Islet of Langerhans (tissue), 1 donor: ENCODE measurements around the gene CIRBP.

Experiments used
- FAIRE-seq: peaks from one replicate; lab custom pipeline; 2011; peaks lifted over from hg19 to GRCh38; lab: Jason Lieb, UNC

Gene CIRBP

GRCh38 chr19:1281569-1282287, 12.6 kb downstream of the CIRBP start:
- FAIRE-seq = no peak

- no peak for FAIRE-seq
Observed at GRCh38 chr19:1282588-1283206, 13.6 kb downstream of the CIRBP start.

DNA sequence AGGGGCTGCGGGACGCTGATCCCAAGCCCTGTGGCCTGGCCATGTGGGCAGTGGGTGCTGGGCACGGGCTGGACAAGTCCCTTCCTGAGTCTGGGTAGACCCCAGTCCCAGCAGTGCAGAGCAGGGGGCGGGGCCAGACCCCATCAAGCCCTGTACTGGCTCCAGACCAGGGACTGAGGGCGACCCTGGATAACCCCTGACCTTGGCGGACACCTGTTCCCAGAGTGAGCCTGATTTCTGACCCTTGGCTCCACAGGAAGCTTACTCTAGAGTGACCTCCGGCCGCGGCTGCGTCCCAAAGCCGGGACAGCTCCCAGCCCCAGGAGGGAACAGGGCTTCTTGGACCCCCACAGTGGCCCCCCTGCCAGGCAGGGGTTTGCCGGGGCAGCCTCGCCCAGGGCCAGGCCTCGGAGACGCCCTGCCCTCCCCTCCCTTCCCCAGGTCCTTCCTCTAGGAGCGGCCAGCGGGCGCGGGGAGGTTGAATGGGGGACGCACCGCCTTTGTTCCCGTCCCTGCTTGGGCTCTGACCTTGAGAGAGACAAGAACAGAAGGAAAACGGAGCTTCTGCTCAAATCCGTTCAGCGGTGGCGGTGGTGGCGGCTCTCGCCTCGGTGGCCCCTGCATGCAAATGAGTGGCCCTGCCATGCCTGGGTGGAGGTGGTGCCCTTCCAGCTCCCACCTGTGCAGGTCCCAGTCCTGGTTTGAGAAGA, 14.2 kb downstream of the CIRBP start:
- FAIRE-seq = no peak

DNA sequence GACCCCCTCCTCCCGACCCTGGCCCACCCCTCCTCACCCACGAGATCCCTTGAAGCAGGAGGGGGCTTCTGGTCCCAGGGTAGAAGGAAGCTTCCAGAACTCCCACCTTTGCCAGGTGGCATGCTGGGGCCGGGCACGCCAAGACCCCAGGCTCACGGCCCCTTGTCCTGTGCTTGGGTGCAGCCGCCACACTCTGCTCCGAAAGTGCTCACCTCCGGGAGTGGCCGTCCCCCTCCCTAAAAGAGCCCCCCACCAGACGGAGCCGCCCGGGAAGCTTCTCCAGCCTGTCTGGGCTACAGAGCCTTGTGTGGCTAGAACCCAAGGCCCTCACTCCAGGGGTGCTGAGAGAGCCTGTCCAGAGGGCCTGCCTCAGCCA, 14.8 kb downstream of the CIRBP start:
- no peak for FAIRE-seq

- no peak for FAIRE-seq
Observed at GRCh38 chr19:1284293-1284978, 15.3 kb downstream of the CIRBP start.

- FAIRE-seq = no peak
Observed at GRCh38 chr19:1284979-1285736, 16.0 kb downstream of the CIRBP start.

DNA sequence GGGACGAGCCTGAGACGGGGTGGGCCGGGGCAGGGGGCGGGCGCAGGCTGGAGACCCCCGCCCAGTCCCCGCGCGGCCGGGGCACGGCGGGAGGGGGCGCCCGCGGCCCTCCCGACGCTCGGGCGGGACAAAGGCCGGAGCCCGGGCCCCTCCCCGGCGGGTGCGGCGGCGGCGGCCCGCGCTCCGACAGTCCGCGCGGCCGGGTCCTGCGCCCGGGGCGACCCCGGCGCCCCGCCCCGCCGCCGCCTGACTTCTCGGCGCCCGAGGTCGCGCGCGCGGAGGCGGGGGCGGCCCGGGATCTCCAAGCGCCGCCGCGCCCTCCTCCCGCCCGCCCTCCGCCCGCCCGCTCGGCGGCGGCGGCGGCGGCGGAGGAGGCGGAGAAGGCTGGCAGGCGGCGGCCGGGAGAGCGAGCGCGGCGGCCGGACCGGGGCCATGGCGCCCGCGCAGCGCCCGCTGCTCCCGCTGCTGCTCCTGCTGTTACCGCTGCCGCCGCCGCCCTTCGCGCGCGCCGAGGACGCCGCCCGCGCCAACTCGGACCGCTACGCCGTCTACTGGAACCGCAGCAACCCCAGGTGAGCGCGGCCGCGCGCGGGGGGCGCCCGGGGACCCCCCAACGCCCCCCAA, 16.7 kb downstream of the CIRBP start, which contains the start of gene EFNA2:
EFNA2 (plus strand) TSS at position 137 of the 624 bp plus-strand sequence; CDS start at position 433, 296 bp downstream.
- FAIRE-seq = no peak

DNA sequence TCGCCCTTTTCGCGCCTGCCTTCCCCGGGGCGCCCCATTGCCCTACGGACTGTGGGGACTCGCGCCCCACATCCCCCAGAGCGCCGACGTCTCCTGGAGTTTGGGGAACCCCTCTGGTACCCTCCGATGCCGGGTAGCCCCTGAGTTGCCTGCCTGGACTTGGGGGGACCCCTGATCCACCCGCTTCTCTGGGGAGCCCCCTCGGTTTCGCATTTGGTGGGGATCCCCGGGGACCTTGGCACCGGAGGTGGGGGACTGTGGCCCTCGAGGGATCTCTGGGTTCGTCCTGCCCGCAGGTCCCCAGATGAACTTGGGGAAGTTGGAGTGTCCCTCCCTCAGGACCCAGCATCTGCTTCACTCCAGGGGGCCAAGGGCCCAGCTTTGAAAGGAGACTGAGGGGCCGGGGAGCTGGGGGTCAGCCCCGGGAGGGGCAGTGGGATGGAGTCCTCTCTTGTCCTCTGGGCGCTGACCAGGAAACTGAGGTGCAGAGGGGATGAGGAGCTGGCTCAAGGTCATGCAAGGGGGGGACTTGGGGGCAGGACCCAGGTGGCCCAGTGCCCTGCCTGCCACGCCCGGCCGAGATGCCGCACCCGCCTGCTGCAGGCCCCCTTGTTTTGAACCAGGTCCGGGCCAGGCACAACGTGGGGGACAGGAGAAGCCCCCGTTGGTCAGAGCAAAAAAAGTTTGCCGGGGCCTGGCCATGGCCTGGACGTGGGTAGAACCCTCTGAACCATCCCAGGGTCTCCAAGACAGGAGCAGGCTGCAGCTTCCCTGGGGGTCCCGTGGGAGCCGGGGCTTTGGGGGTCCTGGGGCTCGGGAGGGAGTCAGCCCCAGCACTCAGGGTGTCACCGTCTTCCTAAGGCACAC, 17.6 kb downstream of the CIRBP start:
- FAIRE-seq = no peak

DNA sequence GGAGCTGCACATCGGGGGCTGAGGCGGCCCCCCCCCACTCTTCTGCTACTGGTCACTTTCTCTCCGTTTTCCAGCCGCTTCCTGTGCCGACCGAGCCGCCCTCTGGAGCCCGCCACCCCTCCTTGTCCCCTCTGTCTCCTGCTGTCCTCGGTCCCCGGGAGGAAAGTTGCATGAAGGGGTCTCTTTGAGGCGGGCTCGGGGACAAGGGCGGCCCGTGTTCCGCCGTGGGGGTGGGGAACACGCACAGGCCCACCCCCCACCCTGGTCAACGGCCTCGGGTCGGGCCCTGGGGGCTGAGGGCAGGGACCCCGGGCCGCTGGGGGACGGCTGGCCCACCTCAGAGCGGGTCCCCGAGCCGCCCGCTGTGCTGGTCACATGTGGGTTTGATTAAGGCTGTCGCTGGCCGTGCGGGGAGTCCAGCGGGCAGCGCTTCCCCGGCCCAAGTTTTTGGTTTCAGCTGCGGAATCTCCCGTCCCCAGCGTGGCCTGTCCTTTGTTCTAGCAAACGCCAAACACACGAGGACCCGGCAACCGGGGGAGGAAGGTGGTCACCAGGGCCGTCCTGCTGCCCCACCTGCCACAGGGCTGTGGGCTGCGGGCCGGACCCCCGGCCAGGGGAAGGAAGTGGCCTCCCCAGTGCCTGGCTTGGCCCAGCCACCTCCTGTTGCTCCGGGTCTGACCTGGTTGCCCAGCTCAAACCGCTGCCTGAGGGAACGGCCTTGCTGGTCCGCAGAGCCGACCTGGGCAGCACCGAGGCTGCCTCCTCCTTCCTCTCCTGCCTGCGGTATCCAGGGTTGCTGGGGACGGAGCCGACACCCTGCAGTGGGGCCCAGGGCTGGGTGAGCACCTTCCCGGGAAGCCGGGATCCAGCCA, 18.5 kb downstream of the CIRBP start:
- FAIRE-seq = no peak

- FAIRE-seq = no peak
Observed at GRCh38 chr19:1288226-1288612, 19.1 kb downstream of the CIRBP start.

DNA sequence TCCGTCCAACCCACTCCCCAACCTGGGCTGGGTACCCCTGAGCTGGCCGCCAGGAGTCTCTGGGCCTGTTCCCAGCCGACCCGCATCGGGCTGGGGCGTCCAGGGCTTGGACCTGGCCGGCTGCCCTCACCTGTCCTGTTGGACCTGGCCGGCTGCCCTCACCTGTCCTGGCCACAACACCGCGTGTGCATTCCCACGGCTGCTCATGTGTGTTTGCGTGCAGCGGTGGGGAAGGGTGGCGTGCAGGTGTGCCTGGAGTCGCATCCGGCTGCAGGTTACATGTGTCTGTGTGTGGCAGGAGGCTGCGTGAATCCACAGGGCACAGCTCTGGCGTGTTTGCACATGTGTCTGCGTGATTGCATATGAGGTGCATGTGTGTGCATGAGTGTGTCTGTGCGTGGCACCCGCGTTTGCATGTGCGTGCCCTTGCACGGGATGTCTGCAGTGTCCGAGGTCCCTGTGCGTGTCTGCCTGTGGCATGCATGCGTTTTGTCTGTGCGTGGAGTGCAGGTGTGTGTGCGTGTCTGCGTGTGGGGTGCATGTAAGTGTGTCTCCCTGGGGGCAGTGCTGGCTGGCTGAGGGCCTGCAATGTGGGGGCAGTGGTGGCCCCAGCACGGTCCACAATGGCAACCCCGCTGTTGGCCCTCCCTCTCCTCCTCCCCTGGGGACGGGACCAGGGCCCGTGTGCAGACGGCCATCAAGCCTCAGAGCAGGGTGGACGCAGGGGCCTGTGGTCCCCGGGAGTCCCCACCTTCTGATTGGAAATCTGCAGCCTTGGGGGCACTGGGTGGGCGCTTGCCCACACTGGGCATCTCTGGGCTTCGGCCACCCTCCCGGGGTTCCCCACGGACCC, 19.9 kb downstream of the CIRBP start:
- FAIRE-seq = no peak

GRCh38 chr19:1289686-1290025, 20.5 kb downstream of the CIRBP start:
- FAIRE-seq = no peak

GRCh38 chr19:1290196-1290702, 21.1 kb downstream of the CIRBP start:
- FAIRE-seq = no peak

DNA sequence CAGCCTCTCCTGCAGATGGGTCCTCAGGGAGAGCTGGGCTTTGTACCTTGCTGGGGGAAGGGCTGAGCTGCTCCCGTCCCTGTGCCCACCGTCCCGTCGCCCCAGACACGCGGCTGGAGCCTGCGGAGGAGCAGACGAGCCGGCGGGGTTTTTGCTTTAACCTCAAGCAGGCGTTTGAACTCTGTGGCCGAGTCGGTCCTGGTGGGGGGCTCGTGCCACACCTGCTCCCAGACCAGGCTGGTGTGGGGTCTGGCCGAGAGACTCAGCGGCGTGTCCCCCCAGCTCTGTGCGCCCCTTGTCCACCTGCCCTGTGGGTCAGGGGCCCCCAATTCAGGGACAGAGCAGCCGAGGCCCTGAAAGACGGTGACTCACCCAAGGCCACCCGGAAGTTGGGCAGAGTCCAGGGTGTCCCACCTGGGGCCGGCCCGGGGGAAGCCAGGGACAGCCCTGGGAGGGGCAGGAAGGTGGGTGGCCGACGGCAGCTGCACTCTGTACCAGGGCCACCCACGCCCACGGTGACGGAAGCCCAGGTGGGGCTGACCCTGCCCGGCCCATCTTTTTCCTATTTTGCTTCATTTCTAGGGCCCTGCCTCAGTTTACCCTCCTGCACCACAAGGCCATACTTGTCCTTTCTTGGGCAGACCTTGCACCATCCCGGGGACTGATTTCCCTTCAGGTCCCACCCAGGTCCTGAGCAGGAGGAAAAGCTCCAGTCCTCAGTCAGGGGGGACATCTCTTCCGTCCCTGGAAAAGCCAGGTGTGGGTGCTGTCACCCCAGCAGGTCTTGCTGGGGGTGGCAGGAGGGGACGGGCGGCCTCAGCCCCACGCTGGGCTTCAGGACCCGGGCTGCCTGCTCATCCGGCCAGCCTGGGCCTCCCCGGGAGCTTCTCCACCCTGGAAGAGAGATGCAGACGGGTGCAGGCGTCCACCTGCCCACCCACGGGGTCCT, 21.8 kb downstream of the CIRBP start:
- no peak for FAIRE-seq

- FAIRE-seq = no peak
Observed at GRCh38 chr19:1291761-1292418, 22.8 kb downstream of the CIRBP start.

DNA sequence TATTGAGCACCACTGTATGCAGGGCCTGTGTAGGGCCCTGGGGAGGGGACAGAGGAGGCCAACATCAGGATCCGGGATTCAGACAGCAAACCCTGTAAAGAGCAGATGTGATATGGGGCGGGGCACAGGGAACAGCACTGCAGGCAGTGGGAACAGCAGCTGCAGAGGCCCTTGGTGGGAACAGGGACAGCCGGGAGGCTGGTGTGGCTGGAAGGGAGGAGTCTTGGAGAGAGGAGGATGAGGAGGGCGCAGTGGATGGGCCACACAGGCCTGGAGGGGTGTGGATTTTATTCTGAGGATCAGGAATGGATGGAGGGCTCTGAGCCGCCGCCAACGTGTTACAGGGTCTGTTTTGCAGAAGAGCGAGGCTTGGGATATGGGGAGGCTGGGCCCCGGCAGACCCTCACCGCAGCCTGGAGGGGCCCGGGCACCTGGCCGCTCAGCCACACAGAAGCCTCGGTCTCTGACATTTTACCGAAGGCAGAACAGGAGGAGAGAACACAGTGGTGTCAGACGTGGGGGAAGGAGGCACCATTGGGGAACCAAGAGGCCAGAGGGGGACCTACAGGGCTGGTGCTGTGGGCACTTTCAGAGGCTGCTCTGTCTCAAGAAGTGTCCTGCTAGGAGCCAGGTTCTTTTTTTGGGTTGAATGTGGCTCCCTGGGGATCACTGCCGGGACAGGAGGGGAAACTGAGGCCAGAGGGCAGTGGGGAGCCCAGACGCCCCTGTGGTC, 23.5 kb downstream of the CIRBP start:
- FAIRE-seq = no peak
